HepG2 (cell line): Measurements from ENCODE around the gene STYX. TPM values are rescaled to one million over a fixed set of nuclear protein-coding genes. Genes with fewer than 3 reads are reported as not detected.

Source experiments
- AGO1 ChIP-seq: fragments of 200-400 bp; formaldehyde crosslinking; IDR thresholded peaks from 2 replicates; pipeline ENCODE4 v1.6.1; 2017; ENCODE audit warnings: mild to moderate bottlenecking, low read depth, low read length, moderate library complexity; ENCODE audit not compliant: poor library complexity, severe bottlenecking
- ATF7 ChIP-seq, 2 experiments: fragments of 450-650 bp in 1 of 2; sonication (generic) in 1 of 2; formaldehyde crosslinking in 1 of 2; IDR thresholded peaks; 2 replicates each; pipeline versions ENCODE4 v1.4.0 to v1.6.1; 2016 to 2020; ENCODE audit warnings: antibody characterized with exemption in 1 of 2, mild to moderate bottlenecking in 1 of 2, missing genetic modification reagents in 1 of 2
- CREB1 ChIP-seq, 2 experiments: fragments of 450-650 bp in 1 of 2; IDR thresholded peaks; 2 replicates each; pipeline ENCODE4 v1.6.1; 2016 to 2017; ENCODE audit warnings: control low read depth in 1 of 2, mild to moderate bottlenecking in 1 of 2, missing compliant biosample characterization in 1 of 2, missing genetic modification characterization in 1 of 2
- FOXP1 ChIP-seq, 2 experiments: fragments of 450-650 bp in 1 of 2; IDR thresholded peaks; 2 replicates each; pipeline ENCODE4 v1.6.1; 2017 to 2018; ENCODE audit warnings: antibody characterized with exemption in 1 of 2
- GATAD2A ChIP-seq: IDR thresholded peaks from 2 replicates; pipeline ENCODE4 v1.6.1; 2016
- HINFP ChIP-seq: sonication (generic); formaldehyde crosslinking; IDR thresholded peaks from 2 replicates; pipeline ENCODE4 v1.4.0; 2020; ENCODE audit warnings: low read depth, mild to moderate bottlenecking, missing genetic modification reagents
- HNRNPUL1 ChIP-seq: fragments of 200-400 bp; formaldehyde crosslinking; IDR thresholded peaks from 2 replicates; pipeline ENCODE4 v1.6.1; 2017; ENCODE audit warnings: low read depth, mild to moderate bottlenecking, low read length, moderate library complexity
- IRF2 ChIP-seq: IDR thresholded peaks from 2 replicates; pipeline ENCODE4 v1.6.1; 2018; ENCODE audit warnings: missing genetic modification reagents, missing compliant biosample characterization
- ISL2 ChIP-seq: sonication (generic); formaldehyde crosslinking; IDR thresholded peaks from 2 replicates; pipeline ENCODE4 v1.5.0; 2020; ENCODE audit warnings: missing genetic modification reagents
- KDM6A ChIP-seq: IDR thresholded peaks from 2 replicates; pipeline ENCODE4 v1.6.1; 2016; ENCODE audit warnings: low read depth
- MED1 ChIP-seq: sonication (generic); formaldehyde crosslinking; IDR thresholded peaks from 2 replicates; pipeline ENCODE4 v1.4.0; 2020; ENCODE audit warnings: missing genetic modification reagents
- NCOA2 ChIP-seq: sonication (generic); formaldehyde crosslinking; IDR thresholded peaks from 2 replicates; pipeline ENCODE4 v1.8.0; 2022; ENCODE audit warnings: inconsistent platforms
- NCOR1 ChIP-seq: fragments of 200-600 bp; sonication (generic); IDR thresholded peaks from 2 replicates; pipeline ENCODE4 v1.7.0; 2017; ENCODE audit warnings: antibody characterized with exemption, low read length, borderline replicate concordance
- NKX3-1 ChIP-seq: sonication (generic); formaldehyde crosslinking; IDR thresholded peaks from 2 replicates; pipeline ENCODE4 v1.5.0; 2020; ENCODE audit warnings: missing genetic modification reagents
- REST ChIP-seq, 2 experiments: IDR thresholded peaks; 2 replicates each; pipeline ENCODE4 v1.6.1; 2011 to 2012; ENCODE audit warnings: low read length in 2 of 2, borderline replicate concordance in 1 of 2, low read depth in 1 of 2, mild to moderate bottlenecking in 1 of 2, moderate library complexity in 1 of 2
- SP5 ChIP-seq: IDR thresholded peaks from 2 replicates; pipeline ENCODE4 v1.6.1; 2016; ENCODE audit warnings: low read depth, borderline replicate concordance
- ZFP62 ChIP-seq: sonication (generic); formaldehyde crosslinking; IDR thresholded peaks from 2 replicates; pipeline ENCODE4 v1.4.0; 2020; ENCODE audit warnings: missing genetic modification reagents
- ZNF510 ChIP-seq: sonication (generic); formaldehyde crosslinking; IDR thresholded peaks from 2 replicates; pipeline ENCODE4 v1.4.0; 2020; ENCODE audit warnings: low read depth, mild to moderate bottlenecking, missing genetic modification reagents
- ZNF749 ChIP-seq: sonication (generic); formaldehyde crosslinking; IDR thresholded peaks from 2 replicates; pipeline ENCODE4 v1.8.0; 2022; ENCODE audit warnings: mild to moderate bottlenecking, missing genetic modification reagents, moderate library complexity, borderline replicate concordance
- ZNF788 ChIP-seq: sonication (generic); formaldehyde crosslinking; IDR thresholded peaks from 2 replicates; pipeline ENCODE4 v1.5.0; 2020; ENCODE audit warnings: mild to moderate bottlenecking, missing genetic modification reagents, borderline replicate concordance
- ZNF83 ChIP-seq: sonication (generic); formaldehyde crosslinking; IDR thresholded peaks from 2 replicates; pipeline ENCODE4 v1.4.0; 2020; ENCODE audit warnings: missing genetic modification reagents, mild to moderate bottlenecking, borderline replicate concordance
- polyA plus RNA-seq, 8 experiments: library from polyadenylated mRNA; depleted of rRNA in 3 of 8; stranded (reverse) in 7 of 8; unstranded in 1 of 8; fragments of >200 nt; fragmentation: Illumina TruSeq in 4 of 8; extraction: Trizol in 4 of 8; gene quantifications; 2 replicates each; pipeline versions ENCODE4 v1.2.1 to v1.2.3, GENCODE V29; 2011 to 2016; ENCODE audit warnings: low read depth in 4 of 8, missing spikeins in 1 of 8, mixed read lengths in 1 of 8; ENCODE audit not compliant: insufficient read depth in 1 of 8
- total RNA-seq, 5 experiments: library from RNA; depleted of rRNA; stranded (reverse); fragments of >200 nt; fragmentation: Illumina TruSeq; extraction: Trizol; gene quantifications; 2 replicates each; pipeline ENCODE4 v1.2.3, GENCODE V29; 2016; ENCODE audit warnings: low read depth in 1 of 5
- TF ChIP-seq, protein P1 (sequence below): sonication (generic); formaldehyde crosslinking; conservative IDR thresholded peaks from 2 replicates; pipeline ENCODE4 v1.5.0; 2020; ENCODE audit warnings: missing genetic modification reagents
- TF ChIP-seq, protein P2 (sequence below): sonication (generic); formaldehyde crosslinking; IDR thresholded peaks from 2 replicates; pipeline ENCODE4 v1.8.1; 2023; ENCODE audit warnings: missing genetic modification reagents, mild to moderate bottlenecking, borderline replicate concordance

Gene STYX
- total and polyA plus RNA-seq, 2 of the 13 experiments (the other 11 are each of a cell fraction or from before 2014, with no cell fraction given), result 6.6 to 10.9 TPM

GRCh38 chr14:52755607-52756316 lies 25.8 kb downstream of the STYX start (continued):
- TF ChIP-seq KDM6A (CRISPR knock-in tag), result peak; percentile 91
- no peak for TF ChIP-seq CREB1 (IDR thresholded peaks at IDR 0.05)
- 0 out of 2 replicates have a peak, but pooled peaks have one; percentile 30 for TF ChIP-seq CREB1 (CRISPR knock-in tag; IDR thresholded peaks at IDR 0.05)
- TF ChIP-seq, protein P1, sequence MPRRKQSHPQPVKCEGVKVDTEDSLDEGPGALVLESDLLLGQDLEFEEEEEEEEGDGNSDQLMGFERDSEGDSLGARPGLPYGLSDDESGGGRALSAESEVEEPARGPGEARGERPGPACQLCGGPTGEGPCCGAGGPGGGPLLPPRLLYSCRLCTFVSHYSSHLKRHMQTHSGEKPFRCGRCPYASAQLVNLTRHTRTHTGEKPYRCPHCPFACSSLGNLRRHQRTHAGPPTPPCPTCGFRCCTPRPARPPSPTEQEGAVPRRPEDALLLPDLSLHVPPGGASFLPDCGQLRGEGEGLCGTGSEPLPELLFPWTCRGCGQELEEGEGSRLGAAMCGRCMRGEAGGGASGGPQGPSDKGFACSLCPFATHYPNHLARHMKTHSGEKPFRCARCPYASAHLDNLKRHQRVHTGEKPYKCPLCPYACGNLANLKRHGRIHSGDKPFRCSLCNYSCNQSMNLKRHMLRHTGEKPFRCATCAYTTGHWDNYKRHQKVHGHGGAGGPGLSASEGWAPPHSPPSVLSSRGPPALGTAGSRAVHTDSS (CRISPR knock-in tag), result no peak
- peak; percentile 28; the same call in 1 of the 2 replicates for TF ChIP-seq IRF2 (CRISPR knock-in tag)
- TF ChIP-seq REST (IDR thresholded peaks at IDR 0.05; ENCODE audit: borderline replicate concordance in 1 of 2, low read depth in 1 of 2, low read length in 2 of 2), result peak in 1 of 2 experiments; percentile 19; a peak in 1 of 4 replicates
- peak; percentile 59; the same call in 1 of the 2 replicates for TF ChIP-seq HINFP (CRISPR knock-in tag)
- TF ChIP-seq HNRNPUL1, result no peak
- TF ChIP-seq, protein P2, sequence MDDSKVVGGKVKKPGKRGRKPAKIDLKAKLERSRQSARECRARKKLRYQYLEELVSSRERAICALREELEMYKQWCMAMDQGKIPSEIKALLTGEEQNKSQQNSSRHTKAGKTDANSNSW (CRISPR knock-in tag), result no peak
- peak; percentile 68 for TF ChIP-seq NCOA2 (CRISPR knock-in tag)
- no peak for TF ChIP-seq ZNF83 (CRISPR knock-in tag)
- no peak for TF ChIP-seq ZNF788 (CRISPR knock-in tag)
- 0 out of 2 replicates have a peak, but pooled peaks have one; percentile 25 for TF ChIP-seq ISL2 (CRISPR knock-in tag)
- no peak for TF ChIP-seq ZNF749 (CRISPR knock-in tag)
- TF ChIP-seq NKX3-1 (CRISPR knock-in tag), result 0 out of 2 replicates have a peak, but pooled peaks have one; percentile 11
- no peak for TF ChIP-seq FOXP1 (IDR thresholded peaks at IDR 0.05)
- TF ChIP-seq FOXP1 (CRISPR knock-in tag; IDR thresholded peaks at IDR 0.05), result 0 out of 2 replicates have a peak, but pooled peaks have one; percentile 33
- TF ChIP-seq GATAD2A, result peak; percentile 75
- no peak for TF ChIP-seq SP5
- TF ChIP-seq AGO1, result no peak
- no peak for TF ChIP-seq ATF7 (IDR thresholded peaks at IDR 0.05)
- no peak for TF ChIP-seq ATF7 (CRISPR knock-in tag; IDR thresholded peaks at IDR 0.05)
- TF ChIP-seq ZFP62 (CRISPR knock-in tag), result no peak
- peak; percentile 63 for TF ChIP-seq MED1 (CRISPR knock-in tag)
- peak; percentile 90 for TF ChIP-seq NCOR1
- no peak for TF ChIP-seq ZNF510
